NK-92 (cell line): Measurements from ENCODE around the gene GLB1L3.

Experiments used
- DNase-seq: peaks from one replicate; lab custom pipeline; 2025; ENCODE audit not compliant: unreplicated experiment; lab: John Stamatoyannopoulos, UW

The GLB1L3 gene

GRCh38 chr11:134359646-134360045, 83.5 kb downstream of the GLB1L3 start:
- DNase-seq = no peak

GRCh38 chr11:134360050-134360835, 84.1 kb downstream of the GLB1L3 start:
- no peak for DNase-seq

GRCh38 chr11:134361661-134362060, 85.5 kb downstream of the GLB1L3 start:
- no peak for DNase-seq

- no peak for DNase-seq
Measured at GRCh38 chr11:134362192-134362901, 86.2 kb downstream of the GLB1L3 start.

GRCh38 chr11:134363161-134363560, 87.0 kb downstream of the GLB1L3 start:
- DNase-seq = no peak

GRCh38 chr11:134363592-134363991, 87.4 kb downstream of the GLB1L3 start:
- DNase-seq = no peak

- DNase-seq = no peak
Measured at GRCh38 chr11:134364261-134364660, 88.1 kb downstream of the GLB1L3 start.

- DNase-seq = no peak
Measured at GRCh38 chr11:134365011-134365925, 89.1 kb downstream of the GLB1L3 start.

- DNase-seq = no peak
Measured at GRCh38 chr11:134366254-134366653, 90.1 kb downstream of the GLB1L3 start.

GRCh38 chr11:134367781-134368180, 91.6 kb downstream of the GLB1L3 start:
- DNase-seq = no peak
